ENCODE data around the gene MED20.

MED20 gene

DNA sequence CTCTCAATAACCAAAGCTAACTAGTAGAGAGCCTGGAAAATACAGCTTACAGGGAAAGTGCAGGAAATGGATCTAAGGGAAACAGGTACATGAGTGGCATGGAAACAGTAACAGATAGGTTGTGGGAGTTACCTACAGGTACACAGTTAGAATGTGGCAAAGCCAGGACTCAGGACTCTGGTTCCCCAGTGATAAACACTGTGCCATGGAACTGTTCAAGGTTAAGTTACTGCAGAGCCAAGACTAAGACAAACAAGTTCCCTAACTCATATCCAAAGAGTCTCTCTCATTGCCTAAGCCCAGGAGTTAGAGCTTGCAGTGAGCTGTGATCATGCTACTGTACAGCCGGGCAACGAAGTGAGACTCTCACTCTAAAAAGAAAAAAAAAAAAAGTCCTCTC is 6.6 kb downstream of the MED20 start:
- DNase-seq (ENCODE audit: extremely low spot score) = no peak

DNA sequence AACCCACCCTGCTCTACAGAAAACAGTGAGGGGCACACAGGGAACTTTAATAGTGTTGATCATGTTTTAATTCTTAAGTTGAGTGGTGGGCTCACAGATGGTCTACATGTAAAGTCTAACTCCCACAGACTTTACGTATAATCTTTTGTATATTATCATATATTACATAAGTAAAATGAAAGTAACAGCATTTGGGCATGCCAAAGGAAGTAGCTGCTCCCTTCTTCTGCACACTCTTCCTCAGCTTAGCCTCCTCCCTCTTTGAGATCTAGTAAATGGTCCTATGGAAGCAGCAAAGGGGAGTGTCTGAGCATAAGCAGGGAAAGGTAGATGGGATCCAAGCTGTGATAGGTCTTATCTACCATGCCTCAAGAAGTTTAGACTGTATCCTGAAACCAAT is 11.2 kb downstream of the MED20 start:
- TF ChIP-seq SP1 (IDR thresholded peaks at IDR 0.05) (no peak), ZNF384 (IDR thresholded peaks at IDR 0.05) (no peak), FOXM1 (IDR thresholded peaks at IDR 0.05; ENCODE audit: borderline replicate concordance) (no peak), L3MBTL2 (conservative IDR thresholded peaks at IDR 0.05) (no peak), ARNT (IDR thresholded peaks at IDR 0.05) (no peak), CTBP1 (IDR thresholded peaks at IDR 0.05; ENCODE audit: borderline replicate concordance) (no peak), FOXK2 (IDR thresholded peaks at IDR 0.05) (no peak), LEF1 (IDR thresholded peaks at IDR 0.05; ENCODE audit: borderline replicate concordance) (no peak), SUZ12 (IDR thresholded peaks at IDR 0.05) (no peak), NFRKB (IDR thresholded peaks at IDR 0.05) (no peak), HDGF (IDR thresholded peaks at IDR 0.05; ENCODE audit: borderline replicate concordance) (no peak), ELF4 (IDR thresholded peaks at IDR 0.05) (no peak), PKNOX1 (IDR thresholded peaks at IDR 0.05) (no peak), TARDBP (IDR thresholded peaks at IDR 0.05) (no peak), BHLHE40 (IDR thresholded peaks at IDR 0.05; ENCODE audit: borderline replicate concordance) (no peak)
- ChIA-PET POLR2A (no interaction called here), CTCF (interaction anchor here (1.6 kb wide), 1 partner anchor 11 kb away, joined by 5 read pairs; the partner anchor contains the start of gene MED20)
- DNase-seq (ENCODE audit: extremely low spot score) = no peak

More for the DNA sequence above, 6.6 kb downstream of the MED20 start:
- POLR2A ChIA-PET = no interaction called here
- TF ChIP-seq SP1 (IDR thresholded peaks at IDR 0.05) = no peak
- no peak for TF ChIP-seq BHLHE40 (IDR thresholded peaks at IDR 0.05; ENCODE audit: borderline replicate concordance)
- no peak for TF ChIP-seq FOXA1 (IDR thresholded peaks at IDR 0.05)
- no peak for TF ChIP-seq PKNOX1 (IDR thresholded peaks at IDR 0.05)
- no peak for TF ChIP-seq CTBP1 (IDR thresholded peaks at IDR 0.05; ENCODE audit: borderline replicate concordance)
- no peak for TF ChIP-seq TARDBP (IDR thresholded peaks at IDR 0.05)
- TF ChIP-seq ELF4 (IDR thresholded peaks at IDR 0.05) = no peak
- TF ChIP-seq FOXK2 (IDR thresholded peaks at IDR 0.05) = no peak
- TF ChIP-seq FOXM1 (IDR thresholded peaks at IDR 0.05; ENCODE audit: borderline replicate concordance) = no peak
- TF ChIP-seq HDGF (IDR thresholded peaks at IDR 0.05; ENCODE audit: borderline replicate concordance) = no peak
- TF ChIP-seq SUZ12 (IDR thresholded peaks at IDR 0.05) = no peak
- no peak for TF ChIP-seq L3MBTL2 (conservative IDR thresholded peaks at IDR 0.05)
- no peak for TF ChIP-seq LEF1 (IDR thresholded peaks at IDR 0.05; ENCODE audit: borderline replicate concordance)
- TF ChIP-seq ZNF384 (IDR thresholded peaks at IDR 0.05) = no peak
- no peak for TF ChIP-seq NFRKB (IDR thresholded peaks at IDR 0.05)
- no peak for TF ChIP-seq ARNT (IDR thresholded peaks at IDR 0.05)
- CTCF ChIA-PET = no interaction called here

DNA sequence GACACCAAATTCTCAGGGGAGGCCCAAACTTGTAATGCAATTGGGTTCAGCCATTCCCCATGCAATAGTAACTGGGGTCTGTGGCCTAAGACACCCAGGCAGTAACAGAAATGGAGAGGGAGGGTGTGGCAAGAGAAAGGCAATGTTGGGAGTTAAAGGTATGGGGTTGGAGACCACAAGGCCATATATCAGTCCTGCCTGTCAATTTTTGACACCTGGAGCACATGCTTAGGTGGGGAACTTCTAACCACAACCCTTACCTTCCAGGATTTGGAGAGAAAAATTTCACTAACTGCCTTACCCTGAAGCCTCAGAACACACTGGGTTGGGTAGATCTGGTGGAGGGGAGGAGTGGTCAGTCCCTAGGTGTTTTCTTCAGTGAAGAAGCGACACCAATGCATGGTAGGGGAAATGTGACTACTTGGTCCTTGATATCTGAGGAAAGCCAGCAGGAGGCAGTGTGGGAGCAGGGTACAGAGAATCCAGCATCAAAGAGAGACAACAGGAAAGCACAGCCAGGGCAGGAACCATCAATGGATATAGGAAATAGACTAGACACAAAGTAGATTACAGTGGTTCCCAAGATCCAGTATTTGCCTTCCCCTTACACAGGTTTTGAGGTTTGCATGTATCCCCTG is 18.9 kb downstream of the MED20 start:
- TF ChIP-seq ARNT (IDR thresholded peaks at IDR 0.05) = no peak
- no peak for TF ChIP-seq FOXK2 (IDR thresholded peaks at IDR 0.05)
- no peak for TF ChIP-seq SP1 (IDR thresholded peaks at IDR 0.05)
- no peak for TF ChIP-seq TARDBP (IDR thresholded peaks at IDR 0.05)
- TF ChIP-seq FOXA1 (IDR thresholded peaks at IDR 0.05) = no peak
- no peak for TF ChIP-seq BHLHE40 (IDR thresholded peaks at IDR 0.05; ENCODE audit: borderline replicate concordance)
- TF ChIP-seq NFRKB (IDR thresholded peaks at IDR 0.05) = no peak
- POLR2A ChIA-PET = no interaction called here
- CTCF ChIA-PET = no interaction called here
- no peak for DNase-seq (ENCODE audit: extremely low spot score)

GRCh38 chr6:41900861-41901260 is 20.1 kb downstream of the MED20 start:
- POLR2A ChIA-PET = no interaction called here
- CTCF ChIA-PET = no interaction called here
- DNase-seq (ENCODE audit: extremely low spot score) = no peak
- TF ChIP-seq ZNF384 (IDR thresholded peaks at IDR 0.05) = no peak
- no peak for TF ChIP-seq FOXA1 (IDR thresholded peaks at IDR 0.05)
- no peak for TF ChIP-seq BHLHE40 (IDR thresholded peaks at IDR 0.05; ENCODE audit: borderline replicate concordance)
- TF ChIP-seq LEF1 (IDR thresholded peaks at IDR 0.05; ENCODE audit: borderline replicate concordance) = no peak
- TF ChIP-seq ARNT (IDR thresholded peaks at IDR 0.05) = no peak

- CTCF ChIA-PET = interaction anchor here (0.6 to 1.4 kb wide), 3 partner anchors 25 to 281 kb away, joined by 3 to 8 read pairs (median 5); partner anchors contain the start of genes BYSL and MED20
- POLR2A ChIA-PET = interaction anchor here (1.0 to 2.6 kb wide), 5 partner anchors 9 to 113 kb away, joined by 3 to 11 read pairs (median 4); partner anchors contain the start of genes BYSL and MED20
- no peak for DNase-seq (ENCODE audit: extremely low spot score)
- 0 out of 2 replicates have a peak, but pooled peaks have one; percentile 7 for TF ChIP-seq ZNF384 (IDR thresholded peaks at IDR 0.05)
- no peak for TF ChIP-seq BHLHE40 (IDR thresholded peaks at IDR 0.05; ENCODE audit: borderline replicate concordance)
These were observed 24.7 kb downstream of the MED20 start for GRCh38 chr6:41896281-41896680.

DNA sequence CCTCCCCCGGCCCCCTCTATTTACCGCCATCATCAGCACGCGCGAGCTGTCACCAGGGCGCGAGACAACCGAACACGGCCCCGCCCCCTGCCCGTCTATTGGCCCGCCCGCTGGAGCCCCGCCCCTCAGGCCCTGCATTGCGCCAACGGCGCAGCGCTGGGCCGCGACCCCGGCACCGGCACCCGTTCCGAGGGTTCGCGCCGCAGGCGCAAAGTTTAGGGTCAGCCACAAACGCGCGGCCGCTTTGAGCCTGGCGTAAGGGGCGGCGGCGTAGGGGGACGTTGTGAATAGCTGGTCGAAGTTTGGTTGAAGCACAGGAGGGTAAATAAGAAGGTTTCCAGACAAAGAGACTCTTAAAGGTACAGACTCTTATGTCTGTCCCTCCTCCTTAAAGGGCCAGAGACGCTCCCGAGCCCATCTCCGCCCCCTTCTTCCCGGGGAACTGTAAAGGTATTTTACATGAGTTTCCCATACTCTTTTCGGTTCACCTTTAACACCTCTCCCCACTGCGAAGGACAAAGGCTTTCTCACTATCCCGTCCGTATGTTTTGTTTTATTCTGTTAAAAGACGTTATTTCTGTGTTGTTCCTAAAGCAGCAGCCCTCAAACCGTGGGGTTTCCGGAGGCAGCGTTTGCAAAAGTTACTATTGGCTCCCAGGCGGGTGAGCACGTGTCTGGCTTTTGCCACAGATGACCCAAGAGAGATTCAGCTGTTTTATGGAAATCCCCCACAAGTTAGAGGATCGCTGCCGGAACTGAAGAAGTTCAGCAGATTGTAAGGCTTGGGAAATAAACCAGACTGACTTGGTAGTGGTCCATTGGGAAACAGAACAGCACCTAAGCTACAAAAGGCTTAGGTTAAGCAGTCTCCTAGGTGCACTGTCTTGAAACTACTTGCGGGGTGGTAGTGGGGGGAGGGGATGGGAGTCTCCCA is 25.4 kb downstream of the MED20 start, which contains the start of gene USP49:
Gene USP49, minus strand, starts transcription at position 76 of the 934 bp plus-strand sequence. CDS start 88,392 bp downstream, outside the sequence.
- ChIA-PET CTCF (interaction anchor here (0.6 to 1.4 kb wide), 3 partner anchors 25 to 1631 kb away, joined by 3 to 8 read pairs (median 3); partner anchors contain the start of genes BYSL and MED20), POLR2A (interaction anchor here (0.8 to 2.6 kb wide), 8 partner anchors 8 to 153 kb away, joined by 3 to 11 read pairs (median 4); partner anchors contain the start of genes BYSL, MED20 and TOMM6)
- DNase-seq (ENCODE audit: extremely low spot score) = peak; percentile 94
- TF ChIP-seq L3MBTL2 (conservative IDR thresholded peaks at IDR 0.05) = peak; percentile 64
- no peak for TF ChIP-seq SUZ12 (IDR thresholded peaks at IDR 0.05)
- TF ChIP-seq FOXK2 (IDR thresholded peaks at IDR 0.05) = no peak
- no peak for TF ChIP-seq ELF4 (IDR thresholded peaks at IDR 0.05)
